OCI-LY3 (cell line): ENCODE data around the gene SNX1.

ENCODE experiments used
- CTCF ChIP-seq: fragments of 200-600, 300-600 bp; sonication (generic); IDR thresholded peaks from 2 replicates; pipeline ENCODE4 v1.5.1; 2014; ENCODE audit warnings: antibody characterized with exemption, low read length, low read depth
- EZH2phosphoT487 ChIP-seq: fragments of 200-600 bp; shearing (Covaris generic); IDR thresholded peaks from 2 replicates; pipeline ENCODE4 v1.6.1; 2018; ENCODE audit warnings: antibody characterized with exemption, mixed run types, low read depth

- TF ChIP-seq CTCF: no peak
- no peak for TF ChIP-seq EZH2phosphoT487
Measured at GRCh38 chr15:64141798-64142512, 46.2 kb downstream of the SNX1 start.
